IMR-90 (cell line): ENCODE measurements around the gene CENPP. TPM values are rescaled to one million over a fixed set of nuclear protein-coding genes. Genes with fewer than 3 reads are reported as not detected.

Source experiments
- ATAC-seq: fragments of 200-7000 bp; cut with Tn5 transposase; 2 replicates; pipeline ENCODE4 v1.9.1; 2020; ENCODE audit warnings: low read depth, mild to moderate bottlenecking, moderate library complexity
- BruUV-seq: library from RNA; stranded (reverse); fragments of 400-500 nt; replicated peaks from 2 replicates; lab custom pipeline; 2021; lab: Mats Ljungman, UMichigan
- CTCF ChIA-PET: fragments of 300-600 bp; formaldehyde crosslinking; extraction: SDS; loops from one replicate; lab custom pipeline; 2021; ENCODE audit warnings: antibody characterized with exemption; lab: Yijun Ruan, JAX
- POLR2A ChIA-PET: fragments of 300-600 bp; sonication (Branson Sonifier 250); formaldehyde crosslinking; loops from one replicate; lab custom pipeline; 2022; ENCODE audit warnings: antibody characterized with exemption; ENCODE audit not compliant: unreplicated experiment; lab: Charles Lee
- DNase-seq: peaks from one replicate; pipeline ENCODE4 v3.0.0; 2013
- H2AFZ ChIP-seq: replicated peaks from 2 replicates; pipeline ENCODE3; 2013; ENCODE audit warnings: low read length, mild to moderate bottlenecking; ENCODE audit not compliant: poor library complexity
- H2AK5ac ChIP-seq: 2 replicates; pipeline ENCODE4 v1.6.1; 2013; ENCODE audit warnings: low read depth, low read length, inconsistent platforms
- H2AK9ac ChIP-seq: replicated peaks from 2 replicates; pipeline ENCODE3; 2013; ENCODE audit warnings: mild to moderate bottlenecking, low read depth, low read length, moderate library complexity; ENCODE audit not compliant: poor library complexity
- H2BK120ac ChIP-seq: 2 replicates; pipeline ENCODE4 v1.6.1; 2013; ENCODE audit warnings: low read depth, low read length, inconsistent platforms
- H2BK15ac ChIP-seq: 3 replicates; pipeline ENCODE4 v1.6.1; 2013; ENCODE audit warnings: low read depth, low read length, inconsistent platforms
- H2BK20ac ChIP-seq: 2 replicates; pipeline ENCODE4 v1.6.1; 2013; ENCODE audit warnings: low read depth, mild to moderate bottlenecking, inconsistent platforms, low read length, moderate library complexity
- H2BK5ac ChIP-seq: 2 replicates; pipeline ENCODE4 v1.6.1; 2013; ENCODE audit warnings: mild to moderate bottlenecking, low read depth, low read length, inconsistent platforms; ENCODE audit not compliant: poor library complexity, severe bottlenecking
- H3K14ac ChIP-seq: replicated peaks from 2 replicates; pipeline ENCODE4 v1.6.1; 2013; ENCODE audit warnings: low read depth, low read length, inconsistent platforms
- H3K18ac ChIP-seq: 2 replicates; pipeline ENCODE4 v1.6.1; 2013; ENCODE audit warnings: low read depth, low read length, control low read depth
- H3K23ac ChIP-seq: 2 replicates; pipeline ENCODE4 v1.6.1; 2013; ENCODE audit warnings: low read depth, low read length, inconsistent platforms
- H3K27ac ChIP-seq: 2 replicates; pipeline ENCODE4 v1.5.1; 2013; ENCODE audit warnings: mild to moderate bottlenecking, control low read depth, low read length; ENCODE audit not compliant: insufficient read depth
- H3K27me3 ChIP-seq: 2 replicates; pipeline ENCODE4 v1.6.1; 2013; ENCODE audit warnings: low read length; ENCODE audit not compliant: control insufficient read depth, insufficient read depth
- H3K36me3 ChIP-seq: 2 replicates; pipeline ENCODE4 v1.6.1; 2013; ENCODE audit warnings: low read length, mixed read lengths; ENCODE audit not compliant: control insufficient read depth, insufficient read depth
- H3K4ac ChIP-seq: 2 replicates; pipeline ENCODE4 v1.6.1; 2013; ENCODE audit warnings: low read depth, low read length, inconsistent platforms
- H3K4me1 ChIP-seq: 2 replicates; pipeline ENCODE4 v1.6.1; 2013; ENCODE audit warnings: low read length, mixed read lengths; ENCODE audit not compliant: control insufficient read depth, insufficient read depth
- H3K4me2 ChIP-seq: 2 replicates; pipeline ENCODE4 v1.6.1; 2013; ENCODE audit warnings: low read depth, mild to moderate bottlenecking, control low read depth, low read length, moderate library complexity
- H3K4me3 ChIP-seq: 2 replicates; pipeline ENCODE4 v1.5.1; 2013; ENCODE audit warnings: low read depth, mild to moderate bottlenecking, control low read depth, low read length, moderate library complexity; ENCODE audit not compliant: insufficient read depth
- H3K56ac ChIP-seq: 2 replicates; pipeline ENCODE4 v1.6.1; 2013; ENCODE audit warnings: low read length, inconsistent platforms; ENCODE audit not compliant: insufficient read depth; ENCODE audit errors: extremely low read depth
- H3K79me1 ChIP-seq, 2 experiments: 2 replicates each; pipeline ENCODE4 v1.6.1; 2013; ENCODE audit warnings: low read length in 2 of 2, inconsistent platforms in 1 of 2, low read depth in 1 of 2
- H3K9ac ChIP-seq: 2 replicates; pipeline ENCODE4 v1.6.1; 2013; ENCODE audit warnings: low read depth, low read length, control low read depth
- H3K9me1 ChIP-seq: 2 replicates; pipeline ENCODE4 v1.6.1; 2013; ENCODE audit warnings: low read length, inconsistent platforms; ENCODE audit not compliant: insufficient read depth
- H3K9me3 ChIP-seq: 2 replicates; pipeline ENCODE4 v1.6.1; 2013; ENCODE audit warnings: low read length; ENCODE audit not compliant: control insufficient read depth, insufficient read depth
- H4K20me1 ChIP-seq: 2 replicates; pipeline ENCODE4 v1.6.1; 2013; ENCODE audit warnings: low read length, inconsistent platforms; ENCODE audit not compliant: insufficient read depth
- H4K5ac ChIP-seq: 2 replicates; pipeline ENCODE4 v1.6.1; 2013; ENCODE audit warnings: mild to moderate bottlenecking, low read depth, low read length, control low read depth
- H4K8ac ChIP-seq, 2 experiments: 2 replicates each; pipeline ENCODE4 v1.6.1; 2013; ENCODE audit warnings: low read depth in 2 of 2, low read length in 2 of 2, control low read depth in 1 of 2, inconsistent platforms in 1 of 2
- H4K91ac ChIP-seq: 2 replicates; pipeline ENCODE4 v1.6.1; 2013; ENCODE audit warnings: low read depth, low read length, inconsistent platforms; ENCODE audit not compliant: insufficient read depth
- BHLHE40 ChIP-seq: fragments of 150-350 bp; IDR thresholded peaks from 2 replicates; pipeline ENCODE4 v1.6.1; 2016; ENCODE audit warnings: mild to moderate bottlenecking, low read depth, low read length
- FOS ChIP-seq: fragments of 150-350 bp; IDR thresholded peaks from 2 replicates; pipeline ENCODE4 v1.6.1; 2016; ENCODE audit warnings: low read depth, low read length
- MAFK ChIP-seq: IDR thresholded peaks from 2 replicates; pipeline ENCODE4 v1.6.1; 2012; ENCODE audit warnings: low read depth, low read length, improper control_type of control experiment
- MAZ ChIP-seq: IDR thresholded peaks from 2 replicates; pipeline ENCODE4 v1.6.1; 2012; ENCODE audit warnings: low read depth, mild to moderate bottlenecking, low read length, improper control_type of control experiment, moderate library complexity, borderline replicate concordance
- NFE2L2 ChIP-seq: fragments of 150-350 bp; IDR thresholded peaks from 2 replicates; pipeline ENCODE4 v1.6.1; 2016; ENCODE audit warnings: low read depth, mild to moderate bottlenecking, low read length
- RAD21 ChIP-seq: IDR thresholded peaks from 2 replicates; pipeline ENCODE4 v1.6.1; 2012; ENCODE audit warnings: low read length, improper control_type of control experiment
- WGBS, 2 experiments: methylation state at CpG; one replicate each; pipeline versions ENCODE4 v1.1.5 to v1.1.7; 2013; ENCODE audit warnings: missing lambda C conversion rate in 2 of 2; ENCODE audit not compliant: insufficient read length in 1 of 2; ENCODE audit errors: extremely low coverage in 2 of 2; 5-methylcytosine and 5-hydroxymethylcytosine counted together
- dilution Hi-C: fragments of 300-500 bp; cut with HindIII; formaldehyde crosslinking; loops from one replicate; pipeline ENCODE4 v1.14.3; 2018; ENCODE audit warnings: low sequenced_read_pairs; ENCODE audit not compliant: unreplicated experiment
- in situ Hi-C: fragments of 300-500 bp; cut with MboI; formaldehyde crosslinking; loops from 3 replicates; pipeline ENCODE4 v1.14.3; 2019; ENCODE audit warnings: low sequenced_read_pairs, inconsistent platforms, mixed read lengths
- intact Hi-C: fragments of 100-400 bp; cut with micrococcal nuclease; formaldehyde crosslinking; loops from 2 replicates; pipeline ENCODE4 v1.10.0; 2022
- polyA plus RNA-seq, 3 experiments: library from polyadenylated mRNA; depleted of rRNA; stranded (reverse); fragments of >200 nt; gene quantifications; 2 replicates each; pipeline ENCODE4 v1.2.3, GENCODE V29; 2012; ENCODE audit warnings: low replicate concordance in 1 of 3
- total RNA-seq: library from RNA; depleted of rRNA; stranded (reverse); fragments of >200 nt; gene quantifications from 2 replicates; pipeline ENCODE4 v1.2.3, GENCODE V29; 2012

CENPP gene
- total and polyA plus RNA-seq, 2 of the 4 experiments (the other 2 are of a cell fraction): 1.4 to 2.0 TPM

GRCh38 chr9:92666236-92666635 is 340.5 kb downstream of the CENPP start:
- peaks cover 7% of the 10 kb centered on the region for H3K36me3 ChIP-seq
- no peak overlapping the region for H2BK120ac ChIP-seq
- H2AFZ ChIP-seq: no peak overlapping the region
- peaks cover 32 to 89% of the 10 kb centered on the region in 2 experiments for H3K79me1 ChIP-seq
- peaks cover 17% of the 10 kb centered on the region; the same call in 1 of the 2 replicates for H3K9me1 ChIP-seq
- H3K4me1 ChIP-seq: peaks cover 14% of the 10 kb centered on the region
- H3K27ac ChIP-seq: no peak overlapping the region
- no peak overlapping the region for H3K56ac ChIP-seq
- no peaks in the 10 kb centered on the region for H3K27me3 ChIP-seq
- H4K8ac ChIP-seq: no peak overlapping the region
- WGBS, 2 experiments: 93% methylated on average over 5 of the region's 6 CpGs; no CpG with 5 or more reads in 1 of the 2 experiments
- no peak overlapping the region for H3K4me2 ChIP-seq
- no peak overlapping the region for H2BK15ac ChIP-seq
- BruUV-seq: no TSS peak
- ChIA-PET CTCF (no interaction called here), POLR2A (no interaction called here)
- no peaks in the 10 kb centered on the region for H3K9me3 ChIP-seq
- ATAC-seq (no peak), DNase-seq (no peak)
- no peak overlapping the region for H3K9ac ChIP-seq
- H2AK5ac ChIP-seq: no peak overlapping the region
- H3K4ac ChIP-seq: no peak overlapping the region
- H3K14ac ChIP-seq: no peak overlapping the region
- intact Hi-C loops (no loop called here), dilution Hi-C loops (no loop called here), in situ Hi-C loops (no loop called here)
- TF ChIP-seq NFE2L2: no peak
- TF ChIP-seq RAD21: no peak
- TF ChIP-seq FOS: no peak
- TF ChIP-seq MAZ: no peak
- TF ChIP-seq BHLHE40: no peak
- no peak for TF ChIP-seq MAFK
- H2BK5ac ChIP-seq: no peak overlapping the region
- no peak overlapping the region for H2AK9ac ChIP-seq
- H4K20me1 ChIP-seq: peaks cover 60% of the 10 kb centered on the region
- no peak overlapping the region for H3K4me3 ChIP-seq
- no peak overlapping the region for H4K91ac ChIP-seq
- H2BK20ac ChIP-seq: no peak overlapping the region
- H3K23ac ChIP-seq: no peak overlapping the region
- H3K18ac ChIP-seq: no peak overlapping the region
- no peak overlapping the region for H4K5ac ChIP-seq
